Hepatocyte (in vitro differentiated cells): Measurements from ENCODE around the gene ANTXR2. TPM values are rescaled to one million over a fixed set of nuclear protein-coding genes. Genes with fewer than 3 reads are reported as not detected.

Experiments used
- DNase-seq: peaks from one replicate; pipeline ENCODE4 v3.0.0-alpha.2; 2016; ENCODE audit warnings: low spot score
- H2AFZ ChIP-seq: fragments of 200-600 bp; sonication (generic); 2 replicates; pipeline ENCODE4 v1.6.0; 2016; ENCODE audit warnings: antibody characterized with exemption, mild to moderate bottlenecking
- H3K27ac ChIP-seq: fragments of 200-600 bp; sonication (generic); 2 replicates; pipeline ENCODE4 v1.5.1; 2016; ENCODE audit warnings: mild to moderate bottlenecking
- H3K27me3 ChIP-seq: fragments of 200-600 bp; sonication (generic); 2 replicates; pipeline ENCODE4 v1.6.1; 2016
- H3K36me3 ChIP-seq: fragments of 200-600 bp; sonication (generic); replicated peaks from 2 replicates; pipeline ENCODE4 v1.5.1; 2016; ENCODE audit warnings: low read depth; ENCODE audit not compliant: insufficient read depth
- H3K4me1 ChIP-seq: fragments of 200-600 bp; sonication (generic); 2 replicates; pipeline ENCODE4 v1.5.1; 2016; ENCODE audit warnings: mild to moderate bottlenecking, moderate library complexity; ENCODE audit not compliant: insufficient read depth
- H3K4me2 ChIP-seq: fragments of 200-600 bp; sonication (generic); 2 replicates; pipeline ENCODE4 v1.6.0; 2016
- H3K4me3 ChIP-seq: fragments of 200-600 bp; sonication (generic); 2 replicates; pipeline ENCODE4 v1.5.1; 2016; ENCODE audit warnings: mild to moderate bottlenecking
- H3K79me2 ChIP-seq: fragments of 200-600 bp; sonication (generic); 2 replicates; pipeline ENCODE4 v1.6.0; 2017; ENCODE audit warnings: mild to moderate bottlenecking
- H3K9me2 ChIP-seq: fragments of 200-600 bp; sonication (generic); replicated peaks from 2 replicates; pipeline ENCODE4 v1.6.0; 2017; ENCODE audit warnings: mild to moderate bottlenecking; ENCODE audit not compliant: insufficient read depth
- H3K9me3 ChIP-seq: fragments of 200-600 bp; sonication (generic); 2 replicates; pipeline ENCODE4 v1.5.1; 2016; ENCODE audit warnings: low read depth, mild to moderate bottlenecking
- H4K20me1 ChIP-seq: fragments of 200-600 bp; sonication (generic); 2 replicates; pipeline ENCODE4 v1.6.0; 2016; ENCODE audit warnings: mild to moderate bottlenecking; ENCODE audit not compliant: insufficient read depth, poor library complexity, severe bottlenecking
- EZH2 ChIP-seq: fragments of 200-600 bp; sonication (generic); IDR thresholded peaks from 2 replicates; pipeline ENCODE4 v1.6.1; 2016; ENCODE audit warnings: antibody characterized with exemption, mild to moderate bottlenecking, borderline replicate concordance
- EZH2phosphoT487 ChIP-seq: fragments of 200-600 bp; sonication (generic); IDR thresholded peaks from one replicate; pipeline ENCODE4 v1.6.1; 2018; ENCODE audit warnings: antibody characterized with exemption, mild to moderate bottlenecking, low read depth, moderate library complexity; ENCODE audit not compliant: unreplicated experiment, severe bottlenecking
- WGBS: methylation state at CpG from one replicate; pipeline ENCODE4 v1.1.6; 2016; ENCODE audit warnings: low lambda C conversion rate; ENCODE audit errors: missing lambda C conversion rate; 5-methylcytosine and 5-hydroxymethylcytosine counted together
- polyA plus RNA-seq: library from polyadenylated mRNA; unstranded; fragments of >200 nt; fragmentation: Nextera tagmentation; extraction: Ambion mirVana; gene quantifications from 2 replicates; pipeline ENCODE4 v1.2.1, GENCODE V29; 2016
- total RNA-seq: library from RNA; depleted of rRNA; stranded (reverse); fragments of >200 nt; gene quantifications from 2 replicates; pipeline ENCODE4 v1.2.3, GENCODE V29; 2014
- TF ChIP-seq, protein P1 (sequence below): fragments of 200-600 bp; sonication (generic); IDR thresholded peaks from 2 replicates; pipeline ENCODE4 v1.5.1; 2016; ENCODE audit warnings: antibody characterized with exemption, mild to moderate bottlenecking; ENCODE audit not compliant: poor library complexity

ANTXR2 gene
- total and polyA plus RNA-seq, 2 experiments from 2014 or later = 25.2 to 46.5 TPM

DNA sequence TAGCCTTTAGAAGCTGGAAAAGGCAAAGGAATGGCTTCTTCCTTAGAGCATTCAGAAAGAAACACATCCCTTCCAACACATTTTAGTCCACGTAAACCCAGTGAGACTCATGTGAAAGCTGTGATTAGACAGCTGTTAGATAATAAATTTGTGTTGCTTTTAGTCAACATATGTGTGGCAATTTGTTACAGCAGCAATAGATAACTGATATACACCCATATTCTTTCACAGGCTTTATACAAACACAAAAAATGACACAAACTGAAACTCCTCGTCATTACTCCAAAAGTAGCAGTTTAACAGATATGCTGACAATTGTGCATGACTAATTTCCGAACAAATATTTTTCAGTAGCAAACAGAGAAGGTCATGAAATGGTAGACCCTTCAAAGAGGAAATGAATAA lies 65.3 kb downstream of the ANTXR2 start:
- H3K27me3 ChIP-seq = no peaks in the 10 kb centered on the region
- peaks cover 7% of the 10 kb centered on the region for H3K4me1 ChIP-seq
- no peaks in the 10 kb centered on the region for H3K9me2 ChIP-seq
- TF ChIP-seq, protein P1, sequence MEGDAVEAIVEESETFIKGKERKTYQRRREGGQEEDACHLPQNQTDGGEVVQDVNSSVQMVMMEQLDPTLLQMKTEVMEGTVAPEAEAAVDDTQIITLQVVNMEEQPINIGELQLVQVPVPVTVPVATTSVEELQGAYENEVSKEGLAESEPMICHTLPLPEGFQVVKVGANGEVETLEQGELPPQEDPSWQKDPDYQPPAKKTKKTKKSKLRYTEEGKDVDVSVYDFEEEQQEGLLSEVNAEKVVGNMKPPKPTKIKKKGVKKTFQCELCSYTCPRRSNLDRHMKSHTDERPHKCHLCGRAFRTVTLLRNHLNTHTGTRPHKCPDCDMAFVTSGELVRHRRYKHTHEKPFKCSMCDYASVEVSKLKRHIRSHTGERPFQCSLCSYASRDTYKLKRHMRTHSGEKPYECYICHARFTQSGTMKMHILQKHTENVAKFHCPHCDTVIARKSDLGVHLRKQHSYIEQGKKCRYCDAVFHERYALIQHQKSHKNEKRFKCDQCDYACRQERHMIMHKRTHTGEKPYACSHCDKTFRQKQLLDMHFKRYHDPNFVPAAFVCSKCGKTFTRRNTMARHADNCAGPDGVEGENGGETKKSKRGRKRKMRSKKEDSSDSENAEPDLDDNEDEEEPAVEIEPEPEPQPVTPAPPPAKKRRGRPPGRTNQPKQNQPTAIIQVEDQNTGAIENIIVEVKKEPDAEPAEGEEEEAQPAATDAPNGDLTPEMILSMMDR = no peak
- TF ChIP-seq EZH2phosphoT487 (no peak), EZH2 (no peak)
- no peak overlapping the region for H3K4me3 ChIP-seq
- H4K20me1 ChIP-seq = no peaks in the 10 kb centered on the region
- 80% methylated on average over 3 of the region's 3 CpGs for WGBS
- no peak overlapping the region for H3K27ac ChIP-seq
- H3K79me2 ChIP-seq = no peaks in the 10 kb centered on the region
- DNase-seq = no peak
- no peaks in the 10 kb centered on the region for H3K9me3 ChIP-seq
- H3K4me2 ChIP-seq = no peak overlapping the region
- no peaks in the 10 kb centered on the region for H3K36me3 ChIP-seq
- H2AFZ ChIP-seq = no peak overlapping the region

- Histone ChIP-seq H3K4me3 (no peak overlapping the region), H3K9me2 (no peaks in the 10 kb centered on the region), H3K27me3 (no peaks in the 10 kb centered on the region), H2AFZ (no peak overlapping the region), H3K9me3 (no peaks in the 10 kb centered on the region), H3K79me2 (no peaks in the 10 kb centered on the region), H3K27ac (no peak overlapping the region), H4K20me1 (no peaks in the 10 kb centered on the region), H3K4me1 (peaks cover 7% of the 10 kb centered on the region), H3K4me2 (no peak overlapping the region), H3K36me3 (no peaks in the 10 kb centered on the region)
- peak; percentile 13 for DNase-seq
- WGBS = 51% methylated on average over 5 of the region's 5 CpGs
- TF ChIP-seq EZH2 = no peak
- TF ChIP-seq EZH2phosphoT487 = no peak
- TF ChIP-seq, protein P1 = no peak
These were observed 65.9 kb downstream of the ANTXR2 start for GRCh38 chr4:80006935-80007744.

- H3K27ac ChIP-seq = no peak overlapping the region
- H3K36me3 ChIP-seq = no peaks in the 10 kb centered on the region
- no peaks in the 10 kb centered on the region for H3K27me3 ChIP-seq
- H3K9me2 ChIP-seq = no peaks in the 10 kb centered on the region
- peaks cover 7% of the 10 kb centered on the region for H3K4me1 ChIP-seq
- no peak overlapping the region for H3K4me3 ChIP-seq
- no peaks in the 10 kb centered on the region for H3K79me2 ChIP-seq
- H4K20me1 ChIP-seq = no peaks in the 10 kb centered on the region
- H3K4me2 ChIP-seq = no peak overlapping the region
- TF ChIP-seq, protein P1 = no peak
- TF ChIP-seq EZH2phosphoT487 (no peak), EZH2 (no peak)
- no peak overlapping the region for H2AFZ ChIP-seq
- no peaks in the 10 kb centered on the region for H3K9me3 ChIP-seq
- no peak for DNase-seq
- 97% methylated on average over 3 of the region's 3 CpGs for WGBS
These were observed 67.2 kb downstream of the ANTXR2 start for GRCh38 chr4:80005863-80006262.
